H1 (cell line): Measurements from ENCODE around the gene LAG3.

Experiments used
- ATF3 ChIP-seq: IDR thresholded peaks from 2 replicates; pipeline ENCODE4 v1.6.1; 2011; ENCODE audit warnings: low read depth, mild to moderate bottlenecking, low read length; ENCODE audit not compliant: insufficient read depth
- CTCF ChIP-seq, 3 experiments: IDR thresholded peaks; 1 replicate in 2 of 3; 2 replicates in 1 of 3; pipeline versions ENCODE4 v1.5.1 to v1.6.1; 2011; ENCODE audit warnings: low read length in 3 of 3, mild to moderate bottlenecking in 3 of 3, inconsistent platforms in 2 of 3, low read depth in 1 of 3, moderate library complexity in 1 of 3; ENCODE audit not compliant: insufficient read depth in 1 of 3; ENCODE audit errors: control extremely low read depth in 1 of 3
- EP300 ChIP-seq, 2 experiments: IDR thresholded peaks; 1 replicate in 1 of 2; 2 replicates in 1 of 2; pipeline ENCODE4 v1.6.1; 2011 to 2012; ENCODE audit warnings: low read depth in 2 of 2, low read length in 2 of 2, mild to moderate bottlenecking in 2 of 2, borderline replicate concordance in 1 of 2, inconsistent platforms in 1 of 2, moderate library complexity in 1 of 2
- JUN ChIP-seq: IDR thresholded peaks from 2 replicates; pipeline ENCODE4 v1.6.1; 2011; ENCODE audit warnings: low read depth, mild to moderate bottlenecking, improper control_type of control experiment, low read length
- KDM1A ChIP-seq: fragments of 200-600, 300-600 bp; sonication (generic); IDR thresholded peaks from 2 replicates; pipeline ENCODE4 v1.7.1; 2016; ENCODE audit warnings: mild to moderate bottlenecking, low read length, borderline replicate concordance
- MAFK ChIP-seq: IDR thresholded peaks from 2 replicates; pipeline ENCODE4 v1.6.1; 2012; ENCODE audit warnings: low read depth, mild to moderate bottlenecking, improper control_type of control experiment, low read length
- TAF1 ChIP-seq: IDR thresholded peaks from 2 replicates; pipeline ENCODE4 v1.6.1; 2011; ENCODE audit warnings: mild to moderate bottlenecking, low read depth, low read length

- TF ChIP-seq MAFK: no peak
- no peak for TF ChIP-seq TAF1
- TF ChIP-seq CTCF (IDR thresholded peaks at IDR 0.05; ENCODE audit: control extremely low read depth in 1 of 3, insufficient read depth in 1 of 3, low read depth in 1 of 3, low read length in 3 of 3): peak in 2 of 3 experiments; percentile 94 to 95; a peak in 3 of 4 replicates
- TF ChIP-seq EP300 (IDR thresholded peaks at IDR 0.05; ENCODE audit: borderline replicate concordance in 1 of 2, low read depth in 2 of 2, low read length in 2 of 2): no peak
- TF ChIP-seq JUN: no peak
- TF ChIP-seq KDM1A: no peak
- no peak for TF ChIP-seq ATF3
These were observed 18.5 kb upstream of the LAG3 start for GRCh38 chr12:6753772-6754356.
